Testis (tissue), 3 donors: ENCODE results near the gene CDH4. TPM values are rescaled to one million over a fixed set of nuclear protein-coding genes. Genes with fewer than 3 reads are reported as not detected.

Experiments
- DNase-seq: peaks from one replicate; pipeline ENCODE4 v3.0.0-alpha.2; 2019
- H3K27ac ChIP-seq, 2 donors: fragments of 200-600 bp; sonication (generic); one replicate each; pipeline ENCODE4 v1.5.1; 2019
- H3K27me3 ChIP-seq: fragments of 200-600 bp; sonication (generic); one replicate; pipeline ENCODE4 v1.5.1; 2019
- H3K36me3 ChIP-seq: fragments of 200-600 bp; sonication (generic); one replicate; pipeline ENCODE4 v1.5.1; 2017; ENCODE audit warnings: low read depth; ENCODE audit errors: missing control alignments
- H3K4me1 ChIP-seq: fragments of 200-600 bp; sonication (generic); one replicate; pipeline ENCODE4 v1.5.1; 2019
- H3K4me3 ChIP-seq, 2 donors: fragments of 200-600 bp; sonication (generic); one replicate each; pipeline ENCODE4 v1.5.1; 2017 to 2019
- H3K9me3 ChIP-seq: fragments of 200-600 bp; sonication (generic); one replicate; pipeline ENCODE4 v1.5.1; 2017
- POLR2A ChIP-seq: fragments of 450-650 bp; IDR thresholded peaks from one replicate; pipeline ENCODE4 v1.6.1; 2017; ENCODE audit warnings: antibody characterized with exemption, mild to moderate bottlenecking, moderate library complexity
- WGBS, 2 donors: methylation state at CpG; one replicate each; pipeline ENCODE4 v1.1.5; 2018; 5-methylcytosine and 5-hydroxymethylcytosine counted together
- intact Hi-C: fragments of 100-400 bp; cut with DNase I; formaldehyde crosslinking; loops from one replicate; pipeline ENCODE4 v1.15.1; 2023; ENCODE audit warnings: low total_unique reads
- polyA plus RNA-seq: library from polyadenylated mRNA; stranded (reverse); fragments of 350-450 nt; fragmentation: Illumina TruSeq; extraction: RNeasy Lipid Tissue Mini Kit (QIAGEN cat#74804); gene quantifications from one replicate; pipeline ENCODE4 v1.2.3, GENCODE V29; 2014; ENCODE audit warnings: low read depth, low replicate concordance; ENCODE audit not compliant: insufficient read depth
- total RNA-seq, 2 donors: library from RNA; depleted of rRNA; stranded (reverse); fragments of >200 nt; gene quantifications; one replicate each; pipeline ENCODE4 v1.2.3, GENCODE V29; 2016
- TF ChIP-seq, protein P1 (sequence below), 3 experiments: fragments of 450-650 bp in 2 of 3; fragments of 200-600 bp in 1 of 3; sonication (generic) in 1 of 3; IDR thresholded peaks; one replicate each; pipeline ENCODE4 v1.5.1; 2016 to 2019; ENCODE audit warnings: antibody characterized with exemption in 3 of 3, mild to moderate bottlenecking in 2 of 3, moderate library complexity in 1 of 3

The CDH4 gene
- total and polyA plus RNA-seq, 3 donors from 2014 or later, result 1.4 to 3.3 (median 1.9) TPM

DNA sequence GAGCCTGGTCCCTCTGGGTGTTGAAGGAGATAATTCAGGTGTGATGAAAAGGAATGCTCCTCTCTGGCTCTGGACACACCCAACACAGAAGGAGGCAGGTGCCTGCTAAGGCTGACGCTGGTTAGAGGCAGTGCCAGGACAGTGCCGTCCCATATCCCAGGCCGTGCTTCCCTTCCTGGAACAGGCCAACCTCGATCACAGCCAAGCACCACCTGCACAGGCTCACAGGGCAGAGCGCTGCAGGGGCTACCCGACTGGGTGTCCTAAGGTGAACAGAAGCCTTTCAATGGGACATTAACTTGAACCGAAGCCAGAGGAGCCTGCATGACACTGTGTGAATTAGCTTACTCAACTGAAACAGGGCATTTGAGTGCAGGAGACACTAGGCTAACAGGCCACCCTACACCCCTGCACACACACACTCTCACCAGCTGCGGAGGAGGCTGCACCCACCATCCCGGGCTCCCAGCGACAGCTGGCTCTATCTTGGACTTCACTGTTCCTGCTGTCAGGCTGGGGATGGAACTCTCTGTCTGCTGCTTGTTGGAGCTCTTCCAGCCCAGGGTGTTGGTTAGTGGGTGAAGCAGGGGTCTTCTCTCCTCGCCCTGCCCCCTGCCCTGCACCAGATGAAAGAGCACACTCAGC, 466.4 kb downstream of the CDH4 start:
- DNase-seq, result no peak
- no peak overlapping the region for H3K27ac ChIP-seq
- no peaks in the 10 kb centered on the region for H3K4me1 ChIP-seq
- intact Hi-C loops, result no loop called here
- no peaks in the 10 kb centered on the region for H3K9me3 ChIP-seq
- no peak for TF ChIP-seq POLR2A
- TF ChIP-seq, protein P1, sequence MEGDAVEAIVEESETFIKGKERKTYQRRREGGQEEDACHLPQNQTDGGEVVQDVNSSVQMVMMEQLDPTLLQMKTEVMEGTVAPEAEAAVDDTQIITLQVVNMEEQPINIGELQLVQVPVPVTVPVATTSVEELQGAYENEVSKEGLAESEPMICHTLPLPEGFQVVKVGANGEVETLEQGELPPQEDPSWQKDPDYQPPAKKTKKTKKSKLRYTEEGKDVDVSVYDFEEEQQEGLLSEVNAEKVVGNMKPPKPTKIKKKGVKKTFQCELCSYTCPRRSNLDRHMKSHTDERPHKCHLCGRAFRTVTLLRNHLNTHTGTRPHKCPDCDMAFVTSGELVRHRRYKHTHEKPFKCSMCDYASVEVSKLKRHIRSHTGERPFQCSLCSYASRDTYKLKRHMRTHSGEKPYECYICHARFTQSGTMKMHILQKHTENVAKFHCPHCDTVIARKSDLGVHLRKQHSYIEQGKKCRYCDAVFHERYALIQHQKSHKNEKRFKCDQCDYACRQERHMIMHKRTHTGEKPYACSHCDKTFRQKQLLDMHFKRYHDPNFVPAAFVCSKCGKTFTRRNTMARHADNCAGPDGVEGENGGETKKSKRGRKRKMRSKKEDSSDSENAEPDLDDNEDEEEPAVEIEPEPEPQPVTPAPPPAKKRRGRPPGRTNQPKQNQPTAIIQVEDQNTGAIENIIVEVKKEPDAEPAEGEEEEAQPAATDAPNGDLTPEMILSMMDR (IDR thresholded peaks at IDR 0.05), result no peak
- WGBS, 2 donors, result 73 to 81% methylated on average over 4 to 11 of the region's 11 CpGs
- H3K27me3 ChIP-seq, result no peaks in the 10 kb centered on the region
- no peaks in the 10 kb centered on the region for H3K36me3 ChIP-seq
- H3K4me3 ChIP-seq, result no peak overlapping the region

GRCh38 chr20:61719691-61720347, 467.8 kb downstream of the CDH4 start:
- whole genome bisulfite sequencing, 2 donors, result 54 to 59% methylated on average over 17 to 25 of the region's 25 CpGs
- H3K4me3 ChIP-seq, result no peak overlapping the region
- intact Hi-C loops, result no loop called here
- no peaks in the 10 kb centered on the region for H3K36me3 ChIP-seq
- no peaks in the 10 kb centered on the region for H3K4me1 ChIP-seq
- no peak overlapping the region for H3K27ac ChIP-seq
- no peaks in the 10 kb centered on the region for H3K9me3 ChIP-seq
- DNase-seq, result no peak
- TF ChIP-seq, protein P1 (IDR thresholded peaks at IDR 0.05), result no peak
- no peak for TF ChIP-seq POLR2A
- H3K27me3 ChIP-seq, result no peaks in the 10 kb centered on the region

DNA sequence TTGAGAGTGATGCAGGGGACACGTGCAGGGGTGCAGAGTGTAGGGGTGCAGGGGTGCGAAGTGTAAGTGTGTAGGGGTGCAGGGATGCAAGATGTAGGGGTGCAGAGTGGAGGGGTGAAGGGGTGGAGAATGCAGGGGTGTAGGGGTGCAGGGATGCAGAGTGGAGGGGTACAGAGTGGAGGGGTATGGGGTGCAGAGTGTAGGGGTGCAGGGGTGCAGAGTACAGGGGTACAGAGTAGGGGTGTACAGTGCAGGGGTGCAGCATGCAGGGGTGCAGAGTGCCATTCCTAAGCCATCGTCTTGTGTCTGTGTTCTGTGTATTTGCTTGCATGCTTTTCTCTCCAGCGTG, 468.3 kb downstream of the CDH4 start:
- Histone ChIP-seq H3K36me3 (no peaks in the 10 kb centered on the region), H3K4me1 (no peaks in the 10 kb centered on the region), H3K27ac (no peak overlapping the region), H3K9me3 (no peaks in the 10 kb centered on the region), H3K4me3 (no peak overlapping the region), H3K27me3 (no peaks in the 10 kb centered on the region)
- TF ChIP-seq, protein P1 (IDR thresholded peaks at IDR 0.05), result no peak
- no peak for TF ChIP-seq POLR2A
- no peak for DNase-seq
- intact Hi-C loops, result no loop called here
- 60 to 63% methylated on average over 4 of the region's 4 CpGs for WGBS, 2 donors

- 75 to 77% methylated on average over 8 of the region's 8 CpGs for WGBS, 2 donors
- TF ChIP-seq, protein P1 (IDR thresholded peaks at IDR 0.05), result no peak
- no peak for TF ChIP-seq POLR2A
Measured at GRCh38 chr20:61722146-61722678, 470.2 kb downstream of the CDH4 start.

More at GRCh38 chr20:61722146-61722678, 470.2 kb downstream of the CDH4 start:
- intact Hi-C loops, result no loop called here
- H3K4me1 ChIP-seq, result no peaks in the 10 kb centered on the region
- H3K27ac ChIP-seq, result no peak overlapping the region
- no peaks in the 10 kb centered on the region for H3K27me3 ChIP-seq
- no peak overlapping the region for H3K4me3 ChIP-seq
- H3K36me3 ChIP-seq, result no peaks in the 10 kb centered on the region
- no peak for DNase-seq
- H3K9me3 ChIP-seq, result no peaks in the 10 kb centered on the region
